ENCODE data around the gene ZNF862.

- TF ChIP-seq CTCF (conservative IDR thresholded peaks at IDR 0.05) (no peak), ZFX (IDR thresholded peaks at IDR 0.05) (no peak)
Observed at GRCh38 chr7:149875396-149875795, 37.2 kb downstream of the ZNF862 start.

Data from C4-2B (cell line).